ENCODE measurements around the gene CYLD. TPM values are rescaled to one million over a fixed set of nuclear protein-coding genes. Genes with fewer than 3 reads are reported as not detected.

Gene CYLD
- total and polyA plus RNA-seq, 7 donors, result 7.9 to 45.3 (median 29.6) TPM

GRCh38 chr16:50722960-50723359 is 18.9 kb upstream of the CYLD start:
- Histone ChIP-seq H3K27me3 (no peaks in the 10 kb centered on the region), H3K27ac (no peak overlapping the region), H3K4me3 (no peak overlapping the region), H3K4me1 (no peaks in the 10 kb centered on the region), H3K36me3 (no peaks in the 10 kb centered on the region), H3K9me3 (no peaks in the 10 kb centered on the region)
- intact Hi-C loops (cut with DNase I), result no loop called here
- TF ChIP-seq, protein P1, sequence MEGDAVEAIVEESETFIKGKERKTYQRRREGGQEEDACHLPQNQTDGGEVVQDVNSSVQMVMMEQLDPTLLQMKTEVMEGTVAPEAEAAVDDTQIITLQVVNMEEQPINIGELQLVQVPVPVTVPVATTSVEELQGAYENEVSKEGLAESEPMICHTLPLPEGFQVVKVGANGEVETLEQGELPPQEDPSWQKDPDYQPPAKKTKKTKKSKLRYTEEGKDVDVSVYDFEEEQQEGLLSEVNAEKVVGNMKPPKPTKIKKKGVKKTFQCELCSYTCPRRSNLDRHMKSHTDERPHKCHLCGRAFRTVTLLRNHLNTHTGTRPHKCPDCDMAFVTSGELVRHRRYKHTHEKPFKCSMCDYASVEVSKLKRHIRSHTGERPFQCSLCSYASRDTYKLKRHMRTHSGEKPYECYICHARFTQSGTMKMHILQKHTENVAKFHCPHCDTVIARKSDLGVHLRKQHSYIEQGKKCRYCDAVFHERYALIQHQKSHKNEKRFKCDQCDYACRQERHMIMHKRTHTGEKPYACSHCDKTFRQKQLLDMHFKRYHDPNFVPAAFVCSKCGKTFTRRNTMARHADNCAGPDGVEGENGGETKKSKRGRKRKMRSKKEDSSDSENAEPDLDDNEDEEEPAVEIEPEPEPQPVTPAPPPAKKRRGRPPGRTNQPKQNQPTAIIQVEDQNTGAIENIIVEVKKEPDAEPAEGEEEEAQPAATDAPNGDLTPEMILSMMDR (IDR thresholded peaks at IDR 0.05), result no peak
- TF ChIP-seq EP300 (IDR thresholded peaks at IDR 0.05) (no peak), POLR2AphosphoS5 (IDR thresholded peaks at IDR 0.05) (no peak), POLR2A (IDR thresholded peaks at IDR 0.05) (no peak)
- DNase-seq, result no peak
- 83 to 93% methylated on average over 2 of the region's 2 CpGs for WGBS, 2 donors

DNA sequence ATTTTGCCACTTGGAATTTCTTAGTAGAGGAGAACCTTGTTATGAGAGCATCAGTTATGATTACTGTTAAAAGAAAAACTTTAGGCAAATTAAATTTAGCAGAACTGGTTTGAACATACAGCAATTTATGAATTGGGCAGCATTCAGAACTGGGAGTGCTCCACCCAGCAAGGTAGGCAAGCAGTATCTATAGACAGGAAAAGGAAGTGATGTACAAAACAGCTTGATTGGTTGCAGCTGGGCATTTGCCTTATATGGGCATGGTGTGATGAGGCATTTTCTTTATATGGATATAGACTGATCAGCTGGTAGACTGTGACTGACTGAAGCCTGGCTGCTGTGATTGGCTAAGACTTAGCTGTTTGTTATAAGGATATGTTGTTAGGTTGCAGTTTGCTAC is 17.6 kb upstream of the CYLD start:
- H3K36me3 ChIP-seq, result no peaks in the 10 kb centered on the region
- H3K9me3 ChIP-seq, result no peaks in the 10 kb centered on the region
- no peak overlapping the region for H3K27ac ChIP-seq
- H3K27me3 ChIP-seq, result no peaks in the 10 kb centered on the region
- H3K4me3 ChIP-seq, result no peak overlapping the region
- intact Hi-C loops (cut with DNase I), result no loop called here
- no peak for DNase-seq
- H3K4me1 ChIP-seq, result no peaks in the 10 kb centered on the region
- no peak for TF ChIP-seq EP300 (IDR thresholded peaks at IDR 0.05)
- TF ChIP-seq, protein P1 (IDR thresholded peaks at IDR 0.05), result no peak
- TF ChIP-seq POLR2AphosphoS5 (IDR thresholded peaks at IDR 0.05), result no peak
- TF ChIP-seq POLR2A (IDR thresholded peaks at IDR 0.05), result no peak

DNA sequence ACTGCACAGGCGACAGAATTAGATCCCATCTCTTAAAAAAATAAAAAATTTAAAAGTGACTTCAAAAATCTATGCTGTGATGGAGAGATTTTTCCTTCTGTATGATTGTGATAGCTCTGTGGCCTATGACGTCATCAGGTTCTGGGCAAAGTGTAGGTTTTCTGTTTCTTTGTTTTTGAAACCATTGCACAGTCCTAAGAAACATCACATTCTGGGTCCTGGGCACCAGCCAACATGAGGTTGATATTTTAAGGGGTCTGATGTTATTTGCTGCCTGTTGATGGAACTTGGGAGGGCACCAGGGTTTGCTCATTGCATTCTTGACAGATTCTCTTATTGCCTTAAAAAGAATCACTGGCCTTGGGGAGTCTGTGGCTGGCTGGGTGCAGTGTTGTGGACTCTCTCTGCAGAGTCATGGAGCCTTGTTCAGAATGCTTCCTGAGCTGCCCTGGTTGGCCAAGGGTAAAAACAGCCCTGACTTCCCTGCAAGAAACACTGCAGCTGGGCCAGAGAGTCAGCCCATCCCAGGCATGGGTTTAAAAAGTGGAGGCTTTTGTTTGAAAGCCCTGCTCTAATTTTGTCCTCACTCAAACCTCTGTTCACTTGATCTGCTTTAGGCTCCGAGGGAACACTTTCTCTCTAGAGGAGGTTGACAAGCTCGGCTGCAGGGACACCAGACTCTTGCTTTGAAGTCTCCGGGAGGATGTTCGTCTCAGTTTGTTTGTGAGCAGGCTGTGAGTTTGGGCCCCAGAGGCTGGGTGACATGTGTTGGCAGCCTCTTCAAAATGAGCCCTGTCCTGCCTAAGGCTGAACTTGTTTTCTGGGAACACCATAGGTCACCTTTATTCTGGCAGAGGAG is 10.5 kb upstream of the CYLD start:
- no peaks in the 10 kb centered on the region for H3K9me3 ChIP-seq
- no peak for DNase-seq
- TF ChIP-seq, protein P1 (IDR thresholded peaks at IDR 0.05), result no peak
- TF ChIP-seq POLR2AphosphoS5 (IDR thresholded peaks at IDR 0.05), result no peak
- TF ChIP-seq EP300 (IDR thresholded peaks at IDR 0.05), result no peak
- TF ChIP-seq POLR2A (IDR thresholded peaks at IDR 0.05), result no peak
- H3K27me3 ChIP-seq, result no peaks in the 10 kb centered on the region
- intact Hi-C loops (cut with DNase I), result no loop called here
- H3K4me3 ChIP-seq, result no peak overlapping the region
- H3K4me1 ChIP-seq, result no peaks in the 10 kb centered on the region
- 82 to 91% methylated on average over 6 of the region's 6 CpGs for WGBS, 2 donors
- H3K36me3 ChIP-seq, result no peaks in the 10 kb centered on the region
- H3K27ac ChIP-seq, result no peak overlapping the region

- WGBS, 2 donors, result 81 to 84% methylated on average over 10 of the region's 10 CpGs
- TF ChIP-seq, protein P1 (IDR thresholded peaks at IDR 0.05), result no peak
- TF ChIP-seq EP300 (IDR thresholded peaks at IDR 0.05) (no peak), POLR2AphosphoS5 (IDR thresholded peaks at IDR 0.05) (no peak), POLR2A (IDR thresholded peaks at IDR 0.05) (no peak)
- Histone ChIP-seq H3K4me1 (no peaks in the 10 kb centered on the region), H3K36me3 (no peaks in the 10 kb centered on the region), H3K27ac (no peak overlapping the region), H3K27me3 (no peaks in the 10 kb centered on the region), H3K9me3 (no peaks in the 10 kb centered on the region), H3K4me3 (no peak overlapping the region)
- intact Hi-C loops (cut with DNase I), result no loop called here
- no peak for DNase-seq
Observed at GRCh38 chr16:50731989-50732832, 9.7 kb upstream of the CYLD start.

Data from sigmoid colon (tissue), 7 donors.